Right lobe of liver (tissue), 6 donors: ENCODE measurements around the gene GATB. TPM values are rescaled to one million over a fixed set of nuclear protein-coding genes. Genes with fewer than 3 reads are reported as not detected.

ENCODE experiments used
- ATAC-seq, 4 donors: fragments of 200-7000 bp; cut with Tn5 transposase; one replicate each; pipeline ENCODE4 v1.9.1; 2020; ENCODE audit warnings: mild to moderate bottlenecking in 4 of 4, moderate library complexity in 4 of 4
- DNase-seq, 3 donors: peaks; one replicate each; pipeline ENCODE4 v3.0.0-alpha.2; 2020
- H3K27ac ChIP-seq, 3 donors: fragments of 200-600 bp; one replicate each; pipeline ENCODE4 v1.8.0; 2022
- H3K27me3 ChIP-seq, 2 donors: fragments of 200-600 bp; one replicate each; pipeline ENCODE4 v1.8.0; 2022
- H3K36me3 ChIP-seq, 4 donors: fragments of 200-600 bp; sonication (generic) in 1 of 4; one replicate each; pipeline versions ENCODE4 v1.5.1 to v1.8.0; 2017 to 2022; ENCODE audit warnings: control low read depth in 1 of 4
- H3K4me1 ChIP-seq, 4 donors: fragments of 200-600 bp; sonication (generic) in 1 of 4; one replicate each; pipeline versions ENCODE4 v1.5.1 to v1.8.0; 2017 to 2022; ENCODE audit warnings: control low read depth in 1 of 4
- H3K4me3 ChIP-seq, 3 donors: fragments of 200-600 bp; one replicate each; pipeline ENCODE4 v1.8.0; 2022
- H3K9me3 ChIP-seq, 4 donors: fragments of 200-600 bp; sonication (generic) in 1 of 4; one replicate each; pipeline versions ENCODE4 v1.5.1 to v1.8.0; 2017 to 2022; ENCODE audit warnings: control low read depth in 1 of 4
- CTCF ChIP-seq, 4 donors: fragments of 200-600 bp in 3 of 4; fragments of 450-650 bp in 1 of 4; IDR thresholded peaks; one replicate each; pipeline versions ENCODE4 v1.5.1 to v1.8.0; 2016 to 2022; ENCODE audit warnings: antibody characterized with exemption in 4 of 4, mild to moderate bottlenecking in 2 of 4
- POLR2A ChIP-seq: fragments of 450-650 bp; IDR thresholded peaks from one replicate; pipeline ENCODE4 v1.6.1; 2017; ENCODE audit warnings: antibody characterized with exemption, mild to moderate bottlenecking
- WGBS: methylation state at CpG from one replicate; pipeline ENCODE4 v1.1.6; 2018; ENCODE audit warnings: low coverage, low lambda C conversion rate; ENCODE audit not compliant: insufficient coverage; ENCODE audit errors: missing lambda C conversion rate; 5-methylcytosine and 5-hydroxymethylcytosine counted together
- intact Hi-C, 2 donors: fragments of 100-400 bp; cut with DNase I; formaldehyde crosslinking; loops; one replicate each; pipeline versions ENCODE4 v1.11.2 to v1.14.1; 2022
- total RNA-seq, 6 experiments: library from RNA; depleted of rRNA in 2 of 6; stranded (reverse); fragments of >200 nt in 2 of 6; fragmentation: NEBNext Ultra II Directional in 3 of 6; extraction: Animal tissue kit (Norgen Biotek cat#: 25700) in 3 of 6; gene quantifications; one replicate each; pipeline versions ENCODE4 v1.1.0 to v1.2.4, GENCODE V29; 2016 to 2023
- donor health status: DM: no; HTN: yes; CAD: no.
- donor health status: DM: no; HTN: no; CAD: no.
- donor health status: DM: no; HTN: no; CAD: no.
- donor health status: DM: no; HTN: yes; CAD: no.
- donor health status: DM: no; HTN: yes; CAD: no.

The GATB gene
- total RNA-seq, 6 experiments from 2014 or later, result 16.5 to 38.7 (median 17.5) TPM

DNA sequence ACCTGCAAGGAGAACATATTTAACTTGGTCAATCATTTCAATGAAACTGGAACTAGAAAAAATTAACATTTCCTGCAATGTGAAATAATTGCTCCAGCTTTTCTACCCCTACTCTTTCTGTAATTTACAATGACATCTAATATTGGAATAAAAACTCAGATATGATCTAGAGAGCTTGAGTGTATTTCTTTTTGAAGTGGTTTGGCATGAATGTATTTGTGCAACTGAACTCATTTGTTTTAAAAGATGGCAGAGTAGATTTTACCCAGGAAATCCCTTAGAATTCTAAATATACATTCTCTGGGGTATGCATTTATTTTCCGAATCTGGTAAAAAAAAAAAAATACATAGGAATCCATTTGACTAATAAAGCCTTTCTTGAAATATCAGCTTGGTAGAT, 21.5 kb upstream of the GATB start:
- 60% methylated on average over 1 of the region's 1 CpG for WGBS
- no peak overlapping the region for H3K27ac ChIP-seq
- DNase-seq (no peak), ATAC-seq (no peak)
- intact Hi-C loops, result no loop called here
- H3K36me3 ChIP-seq, result no peaks in the 10 kb centered on the region
- no peaks in the 10 kb centered on the region for H3K27me3 ChIP-seq
- H3K4me3 ChIP-seq, result no peak overlapping the region
- H3K4me1 ChIP-seq, result no peaks in the 10 kb centered on the region
- TF ChIP-seq CTCF (IDR thresholded peaks at IDR 0.05), result no peak
- no peak for TF ChIP-seq POLR2A
- no peaks in the 10 kb centered on the region for H3K9me3 ChIP-seq

GRCh38 chr4:151781026-151781425, 20.2 kb upstream of the GATB start:
- intact Hi-C loops, result no loop called here
- H3K4me3 ChIP-seq, result no peak overlapping the region
- TF ChIP-seq CTCF (IDR thresholded peaks at IDR 0.05) (no peak), POLR2A (no peak)
- no peaks in the 10 kb centered on the region for H3K9me3 ChIP-seq
- ATAC-seq (no peak), DNase-seq (no peak)
- 49% methylated on average over 5 of the region's 5 CpGs for WGBS
- no peaks in the 10 kb centered on the region for H3K27me3 ChIP-seq
- H3K36me3 ChIP-seq, result no peaks in the 10 kb centered on the region
- H3K4me1 ChIP-seq, result no peaks in the 10 kb centered on the region
- no peak overlapping the region for H3K27ac ChIP-seq

- Histone ChIP-seq H3K9me3 (no peaks in the 10 kb centered on the region), H3K27me3 (no peaks in the 10 kb centered on the region), H3K27ac (no peak overlapping the region), H3K4me3 (no peak overlapping the region), H3K36me3 (no peaks in the 10 kb centered on the region), H3K4me1 (no peaks in the 10 kb centered on the region)
- ATAC-seq (no peak), DNase-seq (no peak)
- TF ChIP-seq CTCF (IDR thresholded peaks at IDR 0.05), result no peak
- 17% methylated on average over 1 of the region's 1 CpG for WGBS
- intact Hi-C loops, result no loop called here
These were observed 16.7 kb upstream of the GATB start for GRCh38 chr4:151777471-151777870.

GRCh38 chr4:151774324-151774723, 13.5 kb upstream of the GATB start:
- TF ChIP-seq CTCF (IDR thresholded peaks at IDR 0.05), result no peak
- DNase-seq (no peak), ATAC-seq (no peak)
- intact Hi-C loops, result no loop called here
- Histone ChIP-seq H3K9me3 (no peaks in the 10 kb centered on the region), H3K4me1 (no peaks in the 10 kb centered on the region), H3K36me3 (no peaks in the 10 kb centered on the region), H3K4me3 (no peak overlapping the region), H3K27ac (no peak overlapping the region), H3K27me3 (no peaks in the 10 kb centered on the region)

DNA sequence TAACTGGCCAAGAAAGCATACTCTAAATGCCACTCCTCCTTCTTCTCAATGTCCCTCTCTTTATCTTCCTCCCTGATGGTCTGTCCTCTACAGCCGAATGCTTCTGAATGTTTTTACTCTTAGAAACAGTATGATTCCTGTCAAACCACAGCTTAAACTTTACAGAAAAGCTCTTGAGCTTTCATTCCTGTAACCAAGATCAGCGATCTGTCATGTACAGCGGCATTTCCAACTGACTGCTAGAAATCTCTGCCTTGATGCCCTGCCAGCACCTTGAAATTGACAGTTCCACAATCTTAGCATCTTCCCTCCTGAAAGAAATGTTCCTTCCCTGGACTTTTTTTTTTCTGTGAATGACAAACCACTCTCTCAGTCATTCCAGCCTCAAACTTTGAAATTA, 11.5 kb upstream of the GATB start:
- 43% methylated on average over 3 of the region's 3 CpGs for whole genome bisulfite sequencing

More for the DNA sequence above, 11.5 kb upstream of the GATB start:
- no peak for TF ChIP-seq POLR2A
- no peak for TF ChIP-seq CTCF (IDR thresholded peaks at IDR 0.05)
- DNase-seq (no peak), ATAC-seq (no peak)
- H3K27me3 ChIP-seq, result no peaks in the 10 kb centered on the region
- intact Hi-C loops, result no loop called here
- H3K36me3 ChIP-seq, result no peaks in the 10 kb centered on the region
- H3K27ac ChIP-seq, result no peak overlapping the region
- no peak overlapping the region for H3K4me3 ChIP-seq
- H3K4me1 ChIP-seq, result no peaks in the 10 kb centered on the region
- no peaks in the 10 kb centered on the region for H3K9me3 ChIP-seq
